ENCODE data around the gene TMEM18.

GRCh38 chr2:650343-651310 lies 26.6 kb downstream of the TMEM18 start:
- TF ChIP-seq CTCF (IDR thresholded peaks at IDR 0.05) = no peak
- TF ChIP-seq POLR2A (IDR thresholded peaks at IDR 0.05) = no peak

All from heart left ventricle (tissue), 13 donors.